Renal pelvis (tissue), 12 donors: ENCODE results near the gene NGB. TPM values are rescaled to one million over a fixed set of nuclear protein-coding genes. Genes with fewer than 3 reads are reported as not detected.
"Not testable (repeated sequence)": the region's sequence is repeated elsewhere in the genome, so short reads cannot be mapped to it uniquely, and the experiment has no call there.

Experiments used
- DNase-seq: peaks from one replicate; pipeline ENCODE4 v3.0.0-alpha.2; 2013
- long read RNA-seq, 16 experiments: transcript quantifications; one replicate each; lab custom pipeline, GENCODE V29; 2026
- polyA plus RNA-seq, 3 donors: library from polyadenylated mRNA; unstranded; fragments of 120-200 nt; gene quantifications; one replicate each; pipeline ENCODE4 v1.2.1, GENCODE V29; 2013; ENCODE audit not compliant: insufficient read length in 3 of 3

The NGB gene
- polyA plus RNA-seq, result not detected
- long read RNA-seq, donor 1, result 0 reads
- long read RNA-seq, donor 2, result 0 reads
- long read RNA-seq, donor 3, result 0 reads
- long read RNA-seq, donor 4, result 0 reads
- long read RNA-seq, donor 5, result 0 reads
- long read RNA-seq, donor 6, result 0 reads
- long read RNA-seq, donor 7, result 0 reads
- long read RNA-seq, donor 8, result 0 reads
- long read RNA-seq, donor 9, result 0 reads
- long read RNA-seq, donor 10, partial matches to known transcripts, result 0 of 1 reads
- long read RNA-seq, donor 10, other reads (novel, unspliced or antisense), result 0 of 1 reads
- long read RNA-seq, donor 11, result 0 reads
- long read RNA-seq, donor 12, result 0 reads
- long read RNA-seq, donor 13, result 0 reads
- long read RNA-seq, donor 14, result 0 reads
- long read RNA-seq, donor 15, result 0 reads
- long read RNA-seq, donor 16, result 0 reads

DNA sequence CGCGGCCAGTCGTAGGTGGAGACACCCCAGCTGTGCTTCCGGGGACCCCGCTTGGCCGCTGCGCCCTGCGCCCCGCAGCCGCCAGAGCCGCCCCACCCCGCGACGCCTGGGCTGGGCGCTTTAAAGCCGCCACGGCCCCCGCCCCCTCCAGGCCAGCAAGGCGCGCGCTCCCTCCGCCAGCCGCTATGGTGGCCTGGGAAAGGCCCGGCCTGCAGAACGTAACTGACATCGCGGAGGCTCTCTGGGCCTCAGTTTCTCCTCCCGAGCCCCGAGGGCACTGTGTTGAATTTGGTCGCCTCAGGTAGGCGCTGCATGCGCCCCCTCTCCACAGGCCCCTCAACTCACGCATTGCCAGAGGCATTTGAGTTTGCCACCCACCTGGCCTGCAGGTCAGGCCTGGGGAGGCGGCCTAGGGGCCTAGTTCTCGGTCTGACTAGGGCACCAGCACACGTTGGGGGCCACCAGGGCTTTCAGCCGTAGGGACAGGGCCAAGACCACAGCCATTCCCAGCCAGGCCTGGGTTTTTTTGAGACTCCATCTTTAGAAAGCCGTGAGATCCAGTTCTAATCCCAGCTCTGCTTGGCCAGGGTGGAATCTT lies at the start of gene NGB:
Gene NGB, minus strand, starts transcription at position 94 of the 598 bp plus-strand sequence. CDS start 269 bp downstream, outside the sequence.
- DNase-seq, result no peak

DNA sequence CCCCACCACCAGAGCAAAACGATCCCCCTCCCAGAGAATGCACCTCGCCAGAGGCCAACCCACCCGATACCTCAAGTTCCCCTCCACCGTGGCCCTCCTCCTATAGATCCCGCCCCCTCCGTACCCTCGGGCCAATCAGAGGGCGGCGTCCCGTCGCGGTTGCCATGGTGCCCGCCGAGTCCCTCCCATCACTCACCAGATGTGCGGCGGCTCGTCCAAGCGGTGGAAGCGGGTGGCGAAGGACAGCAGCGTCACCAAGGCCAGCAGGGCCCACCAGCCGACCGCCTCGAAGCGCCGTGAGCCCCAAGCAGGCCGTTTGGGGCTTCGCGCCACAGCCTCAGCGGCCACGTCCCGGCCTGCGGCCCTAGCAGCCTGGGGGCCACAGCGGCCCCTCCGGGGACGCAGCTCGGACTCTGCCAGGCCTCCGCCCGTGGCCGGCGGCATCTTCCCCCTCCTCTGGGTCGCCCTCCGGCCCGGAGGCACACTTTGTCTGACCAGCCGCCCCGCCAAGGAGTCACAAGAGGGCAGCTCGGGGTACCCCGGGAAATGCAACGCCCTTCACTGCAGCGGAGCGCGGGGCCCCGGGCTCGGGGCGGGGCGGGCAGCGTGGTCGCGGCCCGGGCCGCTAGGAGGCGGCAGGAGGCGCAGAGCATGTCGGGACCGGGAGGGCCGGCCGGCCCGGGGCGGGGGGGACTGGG lies 49.4 kb upstream of the NGB start, which contains the start of gene POMT2:
Gene POMT2, minus strand, starts transcription at position 646 of the 698 bp plus-strand sequence. Its CDS starts 202 bp downstream, at position 444.
- DNase-seq, result peak; percentile 94

- no peak for DNase-seq
Observed at GRCh38 chr14:77319422-77319821, 48.4 kb upstream of the NGB start.

GRCh38 chr14:77318756-77319155 lies 47.8 kb upstream of the NGB start:
- DNase-seq, result not testable (repeated sequence)

DNA sequence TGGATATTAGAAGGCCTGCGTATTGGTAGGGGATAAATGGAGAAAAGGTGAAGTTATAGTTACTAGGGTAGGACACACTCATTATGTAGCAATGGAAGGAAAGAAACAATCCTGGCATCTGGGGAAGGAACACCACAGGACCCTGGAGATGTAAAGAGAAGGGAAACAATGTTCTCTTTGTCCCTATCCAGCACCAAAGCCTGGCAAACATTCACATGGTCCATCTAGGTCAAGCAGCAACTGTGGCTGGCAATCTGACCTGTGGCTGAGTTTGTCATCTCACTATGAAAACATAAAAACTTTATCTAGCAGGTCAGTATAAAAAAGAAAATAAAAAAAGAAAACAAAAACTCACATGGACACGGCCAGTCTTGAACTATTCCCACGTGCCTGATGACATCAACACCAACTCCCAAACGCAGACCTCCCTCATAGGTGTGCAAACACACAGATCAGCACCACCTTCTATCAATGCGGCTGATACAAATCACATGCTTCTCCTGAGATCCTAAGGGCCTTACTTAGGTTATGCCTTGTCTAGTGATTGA lies 47.1 kb upstream of the NGB start:
- no peak for DNase-seq

DNA sequence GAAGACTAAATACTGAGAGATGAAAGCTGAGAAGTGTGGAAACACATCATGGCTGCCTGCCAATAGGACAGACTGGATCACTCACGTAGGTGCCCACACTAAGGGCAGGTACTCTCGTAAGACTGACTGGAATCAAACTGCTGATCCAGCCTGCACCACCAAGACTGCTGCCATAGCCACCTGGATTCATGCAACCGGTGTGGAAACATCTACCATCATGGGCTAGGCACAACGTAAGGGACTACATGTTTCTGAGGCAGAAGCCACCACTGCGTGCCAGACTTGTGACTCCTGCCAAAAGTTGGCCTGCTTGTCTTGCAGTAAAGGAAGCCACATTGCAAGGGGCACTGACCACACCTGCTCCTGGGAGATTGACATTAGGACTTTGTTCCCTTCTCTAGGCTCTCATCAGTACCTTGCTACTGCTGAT lies 45.9 kb upstream of the NGB start:
- DNase-seq, result no peak

DNA sequence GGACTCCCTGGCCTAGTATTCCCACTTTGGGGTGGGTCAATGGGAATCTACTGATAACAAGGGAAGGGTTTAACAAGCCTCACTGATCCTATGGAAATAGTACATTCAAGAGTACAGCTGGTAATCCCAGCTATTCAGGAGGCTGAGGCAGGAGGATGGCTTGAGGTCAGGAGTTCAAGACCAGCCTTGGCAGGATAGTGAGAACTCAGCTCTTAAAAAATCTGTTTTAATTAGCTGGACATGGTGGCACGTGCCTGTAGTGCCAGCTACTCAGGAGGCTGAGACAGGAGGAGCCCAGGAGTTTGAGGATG lies 45.1 kb upstream of the NGB start:
- no peak for DNase-seq

- DNase-seq, result no peak
Observed at GRCh38 chr14:77314539-77315457, 43.8 kb upstream of the NGB start.

GRCh38 chr14:77314043-77314442 lies 43.0 kb upstream of the NGB start:
- peak; percentile 61 for DNase-seq

DNA sequence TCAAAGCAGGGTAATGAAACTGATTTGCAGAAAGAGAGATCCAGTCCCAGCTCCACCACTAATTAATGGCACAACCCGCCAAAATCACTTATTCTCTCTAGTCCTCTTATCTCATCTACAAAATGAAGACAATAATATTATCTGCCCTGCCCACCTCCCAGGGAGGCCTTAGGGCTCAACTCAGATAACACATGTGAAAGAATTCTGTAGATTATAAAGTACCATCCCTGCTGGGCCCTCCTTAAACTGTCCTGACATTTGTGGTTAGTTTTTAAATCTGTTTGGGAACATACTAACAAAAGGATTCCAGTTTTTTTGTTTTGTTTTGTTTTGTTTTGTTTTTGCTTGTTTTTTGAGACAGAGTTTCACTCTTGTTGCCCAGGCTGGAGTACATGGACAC lies 42.4 kb upstream of the NGB start:
- no peak for DNase-seq

DNA sequence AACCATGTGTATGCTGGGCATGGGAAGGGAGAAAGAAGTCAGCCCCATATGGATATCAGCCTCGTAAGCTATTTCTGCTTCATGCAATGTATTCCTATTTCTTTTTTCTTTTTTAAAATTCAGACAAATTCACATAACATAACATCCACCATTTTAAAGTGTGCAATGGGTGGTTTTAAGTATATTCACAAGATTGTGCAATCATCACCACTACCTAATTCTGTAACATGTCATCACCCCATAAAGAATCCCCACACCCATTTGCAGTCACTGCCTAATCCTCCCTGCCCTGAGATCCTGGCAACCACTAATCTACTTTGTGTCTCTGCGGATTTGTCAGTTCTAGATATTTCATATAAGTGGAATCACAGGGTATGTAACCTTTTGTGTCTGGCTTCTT lies 40.2 kb upstream of the NGB start:
- DNase-seq, result no peak

DNA sequence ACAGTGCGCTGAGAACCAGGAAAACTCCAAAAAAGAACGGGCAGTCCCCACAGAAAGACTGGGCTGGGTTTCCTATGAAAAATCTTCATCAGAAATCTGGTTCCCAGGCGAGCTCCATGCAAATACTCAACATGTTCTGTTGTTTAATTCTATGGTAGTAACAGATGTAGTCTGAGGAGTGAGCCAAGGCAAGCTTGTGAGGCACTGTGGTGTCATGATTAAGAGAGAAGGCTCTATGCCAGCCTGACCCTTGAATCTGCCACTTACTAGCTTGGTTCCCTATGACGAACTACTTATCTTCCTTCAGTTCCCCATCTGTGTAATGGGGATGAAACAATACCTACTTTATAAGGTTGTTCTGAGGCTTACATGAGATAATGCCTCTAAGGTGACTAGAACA lies 39.0 kb upstream of the NGB start:
- no peak for DNase-seq

GRCh38 chr14:77309131-77309530 lies 38.1 kb upstream of the NGB start:
- DNase-seq, result no peak

DNA sequence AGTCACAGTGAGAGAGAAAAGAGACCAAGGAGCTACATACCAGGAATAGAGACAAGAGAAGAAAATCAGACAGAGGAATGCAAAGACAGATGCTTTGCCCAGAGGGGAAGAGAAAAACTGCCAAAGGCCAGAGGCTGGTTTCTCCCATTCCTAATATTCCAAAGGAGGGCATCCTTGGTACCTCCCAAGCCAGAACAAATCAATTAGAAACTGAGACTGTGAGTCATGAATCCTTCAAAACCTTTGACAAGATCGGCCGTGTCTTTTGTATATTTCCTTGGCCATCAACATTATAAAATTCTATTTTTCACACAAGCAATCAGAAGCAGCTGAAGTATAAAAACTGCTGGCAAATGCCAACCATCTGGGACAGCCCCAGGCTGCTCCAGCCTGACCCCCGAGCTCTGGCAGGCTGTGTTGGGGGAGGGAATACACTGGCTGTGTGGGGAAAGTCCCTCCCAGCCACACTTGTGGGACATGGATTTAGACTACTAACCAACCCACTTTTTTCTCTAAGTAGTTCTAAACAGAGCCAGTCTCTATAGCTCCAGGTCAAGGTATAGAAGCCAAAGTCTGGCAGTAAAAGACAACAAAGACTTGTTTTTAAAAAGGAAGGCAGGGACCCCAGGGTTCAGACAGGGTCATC lies 36.0 kb upstream of the NGB start:
- no peak for DNase-seq

- no peak for DNase-seq
Observed at GRCh38 chr14:77306416-77306815, 35.4 kb upstream of the NGB start.

GRCh38 chr14:77305696-77306095 lies 34.7 kb upstream of the NGB start:
- no peak for DNase-seq

DNA sequence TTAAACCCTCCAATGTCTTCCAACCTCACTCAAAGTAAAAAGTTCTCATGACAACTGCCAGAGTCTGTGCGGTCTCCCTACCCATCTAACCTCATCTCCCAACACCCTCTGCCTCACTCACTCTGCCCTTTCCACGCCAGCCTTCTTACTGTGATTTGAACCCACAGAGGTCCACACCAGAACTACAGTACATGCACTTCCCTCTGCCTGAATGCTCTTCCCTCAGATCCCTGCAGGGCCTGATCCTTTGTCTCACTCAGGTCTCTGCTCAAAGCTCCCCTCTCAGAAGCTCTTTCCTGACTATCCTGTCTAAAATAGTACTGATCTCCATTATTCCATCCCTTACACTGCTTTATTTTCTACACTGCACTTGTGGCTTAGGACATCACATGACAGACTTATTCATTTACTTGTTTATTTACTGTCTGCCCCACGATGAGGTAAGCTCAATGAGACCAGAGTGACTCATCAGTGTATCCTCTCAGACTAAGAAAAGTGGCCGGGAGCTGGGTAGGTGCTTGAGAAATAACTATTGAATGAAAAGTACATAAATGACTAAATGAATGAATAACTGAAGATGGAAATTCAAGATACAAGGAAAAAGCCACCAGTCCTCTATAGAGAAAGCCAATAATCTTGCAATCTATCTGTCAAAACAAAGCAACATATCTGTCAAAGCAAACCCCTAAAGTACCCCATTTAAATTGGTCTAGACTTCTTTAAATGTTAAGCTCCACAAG lies 32.6 kb upstream of the NGB start:
- DNase-seq, result no peak

DNA sequence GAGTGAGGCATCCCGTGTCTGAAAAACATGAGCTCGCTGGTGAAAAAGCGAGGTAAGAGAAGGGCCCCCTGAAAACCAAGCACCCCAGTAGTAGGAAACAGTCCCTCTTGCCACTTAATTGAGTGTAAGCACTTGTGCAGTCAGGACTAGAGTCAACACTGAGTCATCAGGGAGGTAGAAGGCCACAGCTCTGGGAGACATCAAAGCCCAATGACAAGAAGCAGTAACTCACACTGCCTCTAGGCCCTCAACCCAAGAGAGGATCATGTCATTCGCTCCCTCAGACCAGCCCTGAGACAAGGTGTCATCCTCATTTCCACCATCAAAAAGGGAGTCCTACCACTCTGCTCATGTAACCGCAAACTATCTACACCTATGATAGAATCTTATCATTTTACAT lies 31.9 kb upstream of the NGB start:
- DNase-seq, result no peak

GRCh38 chr14:77301103-77301502 lies 30.1 kb upstream of the NGB start:
- peak; percentile 81 for DNase-seq

DNA sequence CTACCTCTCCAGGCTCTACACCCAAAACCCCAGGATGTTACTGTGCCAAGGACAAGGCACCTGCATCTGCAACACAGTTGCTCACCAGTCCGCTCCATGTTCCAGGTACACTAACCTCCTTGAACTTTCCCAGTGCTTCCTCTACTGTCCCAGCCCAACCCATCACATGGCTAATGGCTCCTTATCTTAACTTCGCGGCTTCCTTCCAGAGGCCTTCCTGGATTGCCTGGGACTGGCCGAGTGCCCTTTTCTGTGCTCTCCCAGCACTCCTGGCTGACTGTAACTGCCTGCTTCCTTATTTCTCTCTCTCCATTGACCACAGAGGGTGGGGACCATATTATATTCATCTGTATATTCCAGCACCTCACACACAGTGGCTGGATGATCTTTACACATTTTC lies 28.8 kb upstream of the NGB start:
- no peak for DNase-seq
